ENCODE results near the gene TTLL6. TPM values are rescaled to one million over a fixed set of nuclear protein-coding genes. Genes with fewer than 3 reads are reported as not detected.
"Not testable (repeated sequence)": the region's sequence is repeated elsewhere in the genome, so short reads cannot be mapped to it uniquely, and the experiment has no call there.

TTLL6 gene
- total RNA-seq, 2 donors from 2014 or later = not detected

GRCh38 chr17:48799069-48799723, 17.8 kb downstream of the TTLL6 start:
- no peaks in the 10 kb centered on the region for H3K4me1 Mint-ChIP-seq (ENCODE audit: low read depth in 2 of 2)
- H3K9me3 Mint-ChIP-seq = no peaks in the 10 kb centered on the region
- peaks cover 10 to 20% of the 10 kb centered on the region in 2 donors for H3K27me3 Mint-ChIP-seq
- DNase-seq (ENCODE audit: low spot score) (no peak), ATAC-seq (no peak)
- H3K4me3 Mint-ChIP-seq = no peak overlapping the region
- H3K27ac Mint-ChIP-seq = no peak overlapping the region
- H3K36me3 Mint-ChIP-seq = no peaks in the 10 kb centered on the region

GRCh38 chr17:48796163-48796522, 20.9 kb downstream of the TTLL6 start:
- H3K9me3 Mint-ChIP-seq; H3K27ac Mint-ChIP-seq; H3K36me3 Mint-ChIP-seq; ATAC-seq; DNase-seq (ENCODE audit: low spot score); H3K4me3 Mint-ChIP-seq: not testable (repeated sequence)
- peaks cover 33% of the 10 kb centered on the region in 2 donors for H3K27me3 Mint-ChIP-seq
- H3K4me1 Mint-ChIP-seq (ENCODE audit: low read depth in 2 of 2) = peaks cover 7 to 16% of the 10 kb centered on the region in 2 donors

GRCh38 chr17:48795444-48796162, 21.4 kb downstream of the TTLL6 start:
- no peaks in the 10 kb centered on the region for H3K9me3 Mint-ChIP-seq
- DNase-seq (ENCODE audit: low spot score) (no peak), ATAC-seq (no peak)
- no peak overlapping the region for H3K27ac Mint-ChIP-seq
- no peaks in the 10 kb centered on the region for H3K36me3 Mint-ChIP-seq
- peaks cover 31 to 33% of the 10 kb centered on the region in 2 donors for H3K27me3 Mint-ChIP-seq
- H3K4me3 Mint-ChIP-seq = no peak overlapping the region
- H3K4me1 Mint-ChIP-seq (ENCODE audit: low read depth in 2 of 2) = peaks cover 7 to 19% of the 10 kb centered on the region in 2 donors

GRCh38 chr17:48792033-48792798, 24.8 kb downstream of the TTLL6 start:
- ATAC-seq (no peak), DNase-seq (ENCODE audit: low spot score) (no peak)
- H3K4me1 Mint-ChIP-seq (ENCODE audit: low read depth in 2 of 2) = peaks cover 7 to 19% of the 10 kb centered on the region in 2 donors
- no peaks in the 10 kb centered on the region for H3K9me3 Mint-ChIP-seq
- H3K4me3 Mint-ChIP-seq = no peak overlapping the region
- H3K27ac Mint-ChIP-seq = peak overlapping the region in 1 of 2 donors; percentile 79
- no peaks in the 10 kb centered on the region for H3K36me3 Mint-ChIP-seq
- peaks cover 40 to 61% of the 10 kb centered on the region in 2 donors for H3K27me3 Mint-ChIP-seq

GRCh38 chr17:48791128-48792032, 25.6 kb downstream of the TTLL6 start:
- H3K27me3 Mint-ChIP-seq = peaks cover 40 to 62% of the 10 kb centered on the region in 2 donors
- peak overlapping the region in 1 of 2 donors; percentile 79 for H3K27ac Mint-ChIP-seq
- no peak for DNase-seq (ENCODE audit: low spot score)
- H3K36me3 Mint-ChIP-seq = no peaks in the 10 kb centered on the region
- peaks cover 7 to 19% of the 10 kb centered on the region in 2 donors for H3K4me1 Mint-ChIP-seq (ENCODE audit: low read depth in 2 of 2)
- no peaks in the 10 kb centered on the region for H3K9me3 Mint-ChIP-seq
- H3K4me3 Mint-ChIP-seq = no peak overlapping the region
- ATAC-seq = peak; percentile 83 to 90

- ATAC-seq (no peak), DNase-seq (ENCODE audit: low spot score) (no peak)
- H3K27me3 Mint-ChIP-seq = peaks cover 41 to 58% of the 10 kb centered on the region in 2 donors
- no peaks in the 10 kb centered on the region for H3K9me3 Mint-ChIP-seq
- H3K4me1 Mint-ChIP-seq (ENCODE audit: low read depth in 2 of 2) = peaks cover 7 to 19% of the 10 kb centered on the region in 2 donors
- peak overlapping the region in 1 of 2 donors; percentile 79 for H3K27ac Mint-ChIP-seq
- H3K4me3 Mint-ChIP-seq = no peak overlapping the region
- H3K36me3 Mint-ChIP-seq = no peaks in the 10 kb centered on the region
Observed at GRCh38 chr17:48790607-48791127, 26.4 kb downstream of the TTLL6 start.

- Mint-ChIP-seq H3K36me3 (no peaks in the 10 kb centered on the region), H3K27ac (no peak overlapping the region)
Observed at GRCh38 chr17:48787828-48788227, 29.2 kb downstream of the TTLL6 start.

GRCh38 chr17:48779421-48779820, 37.6 kb downstream of the TTLL6 start:
- ATAC-seq (no peak), DNase-seq (ENCODE audit: low spot score) (no peak)
- Mint-ChIP-seq H3K36me3 (no peaks in the 10 kb centered on the region), H3K4me1 (ENCODE audit: low read depth in 2 of 2) (no peaks in the 10 kb centered on the region), H3K27me3 (peaks cover 15 to 19% of the 10 kb centered on the region in 2 donors), H3K27ac (no peak overlapping the region), H3K4me3 (no peak overlapping the region), H3K9me3 (no peaks in the 10 kb centered on the region)

More at GRCh38 chr17:48787828-48788227, 29.2 kb downstream of the TTLL6 start:
- Mint-ChIP-seq H3K4me3 (no peak overlapping the region), H3K27me3 (peaks cover 30 to 39% of the 10 kb centered on the region in 2 donors), H3K4me1 (ENCODE audit: low read depth in 2 of 2) (peaks cover 7 to 17% of the 10 kb centered on the region in 2 donors), H3K9me3 (no peaks in the 10 kb centered on the region)
- no peak for ATAC-seq
- DNase-seq (ENCODE audit: low spot score) = no peak

- no peak for DNase-seq (ENCODE audit: low spot score)
- Mint-ChIP-seq H3K4me3 (no peak overlapping the region), H3K36me3 (no peaks in the 10 kb centered on the region), H3K27me3 (peaks cover 21 to 34% of the 10 kb centered on the region in 2 donors), H3K4me1 (ENCODE audit: low read depth in 2 of 2) (no peaks in the 10 kb centered on the region), H3K27ac (no peak overlapping the region), H3K9me3 (no peaks in the 10 kb centered on the region)
- ATAC-seq = no peak
Observed at GRCh38 chr17:48776602-48777001, 40.4 kb downstream of the TTLL6 start.

- Mint-ChIP-seq H3K27ac (no peak overlapping the region), H3K9me3 (no peaks in the 10 kb centered on the region), H3K4me1 (ENCODE audit: low read depth in 2 of 2) (peaks cover 0 to 4% of the 10 kb centered on the region in 2 donors), H3K27me3 (peaks cover 23 to 28% of the 10 kb centered on the region in 2 donors), H3K4me3 (no peak overlapping the region), H3K36me3 (no peaks in the 10 kb centered on the region)
- DNase-seq (ENCODE audit: low spot score) (no peak), ATAC-seq (no peak)
Observed at GRCh38 chr17:48773245-48773644, 43.8 kb downstream of the TTLL6 start.

GRCh38 chr17:48770954-48771353, 46.1 kb downstream of the TTLL6 start:
- ATAC-seq = no peak

GRCh38 chr17:48769009-48769675, 47.9 kb downstream of the TTLL6 start:
- Mint-ChIP-seq H3K27ac (no peak overlapping the region), H3K36me3 (no peaks in the 10 kb centered on the region), H3K9me3 (no peaks in the 10 kb centered on the region), H3K4me1 (ENCODE audit: low read depth in 2 of 2) (peaks cover 0 to 4% of the 10 kb centered on the region in 2 donors), H3K4me3 (no peak overlapping the region), H3K27me3 (peaks cover 18 to 30% of the 10 kb centered on the region in 2 donors)
- ATAC-seq (no peak), DNase-seq (ENCODE audit: low spot score) (no peak)

More at GRCh38 chr17:48770954-48771353, 46.1 kb downstream of the TTLL6 start:
- DNase-seq (ENCODE audit: low spot score) = no peak
- no peaks in the 10 kb centered on the region for H3K36me3 Mint-ChIP-seq
- peaks cover 0 to 4% of the 10 kb centered on the region in 2 donors for H3K4me1 Mint-ChIP-seq (ENCODE audit: low read depth in 2 of 2)
- no peak overlapping the region for H3K27ac Mint-ChIP-seq
- no peak overlapping the region for H3K4me3 Mint-ChIP-seq
- H3K9me3 Mint-ChIP-seq = no peaks in the 10 kb centered on the region
- H3K27me3 Mint-ChIP-seq = peaks cover 23% of the 10 kb centered on the region in 2 donors
